GM23338 (cell line): ENCODE results near the gene GABRR2. TPM values are rescaled to one million over a fixed set of nuclear protein-coding genes. Genes with fewer than 3 reads are reported as not detected.

Experiments
- ATAC-seq: fragments of 200-7000 bp; cut with Tn5 transposase; 3 replicates; pipeline ENCODE4 v1.9.1; 2020
- DNase-seq: peaks from one replicate; pipeline ENCODE4 v3.0.0-alpha.2; 2015; ENCODE audit warnings: low spot score
- H2AFZ ChIP-seq: fragments of 200-600 bp; sonication (generic); 2 replicates; pipeline ENCODE4 v1.8.0; 2016; ENCODE audit warnings: antibody characterized with exemption, mild to moderate bottlenecking, moderate library complexity
- H3F3A ChIP-seq: fragments of 200-600 bp; sonication (generic); replicated peaks from 2 replicates; pipeline ENCODE4 v1.8.0; 2017; ENCODE audit warnings: antibody characterized with exemption, mixed run types, low read depth
- H3K27ac ChIP-seq: fragments of 200-600 bp; sonication (generic); 2 replicates; pipeline ENCODE4 v1.6.1; 2016; ENCODE audit warnings: low read depth
- H3K27me3 ChIP-seq: fragments of 200-600 bp; sonication (generic); 2 replicates; pipeline ENCODE4 v1.8.0; 2016; ENCODE audit warnings: mild to moderate bottlenecking, mixed run types, moderate library complexity; ENCODE audit not compliant: insufficient read depth
- H3K36me3 ChIP-seq: fragments of 200-600 bp; sonication (generic); 2 replicates; pipeline ENCODE4 v1.8.0; 2016; ENCODE audit warnings: mild to moderate bottlenecking; ENCODE audit not compliant: insufficient read depth
- H3K4me1 ChIP-seq: fragments of 200-600 bp; sonication (generic); 2 replicates; pipeline ENCODE4 v1.8.0; 2016; ENCODE audit warnings: mild to moderate bottlenecking, moderate library complexity; ENCODE audit not compliant: insufficient read depth
- H3K4me2 ChIP-seq: fragments of 200-600 bp; sonication (generic); 2 replicates; pipeline ENCODE4 v1.7.1; 2017; ENCODE audit warnings: mixed run types
- H3K4me3 ChIP-seq: fragments of 200-600 bp; sonication (generic); 2 replicates; pipeline ENCODE4 v1.6.1; 2016; ENCODE audit warnings: mixed run types
- H3K79me2 ChIP-seq: fragments of 200-600 bp; sonication (generic); replicated peaks from 2 replicates; pipeline ENCODE4 v1.8.0; 2017; ENCODE audit warnings: mild to moderate bottlenecking; ENCODE audit not compliant: insufficient read depth
- H3K9me2 ChIP-seq: fragments of 200-600 bp; sonication (generic); 2 replicates; pipeline ENCODE4 v1.8.0; 2017; ENCODE audit not compliant: insufficient read depth
- H4K20me1 ChIP-seq: fragments of 200-600 bp; sonication (generic); replicated peaks from 2 replicates; pipeline ENCODE4 v1.8.0; 2017; ENCODE audit warnings: mild to moderate bottlenecking; ENCODE audit not compliant: insufficient read depth
- H3K27ac Mint-ChIP-seq: 2 replicates; pipeline ENCODE4 v1.8.0; 2020; ENCODE audit warnings: inconsistent platforms, mild to moderate bottlenecking, moderate library complexity, mixed read lengths
- H3K27me3 Mint-ChIP-seq: 3 replicates; pipeline ENCODE4 v1.8.0; 2022; ENCODE audit warnings: low read depth, mild to moderate bottlenecking, moderate library complexity, mixed read lengths, inconsistent platforms; ENCODE audit not compliant: insufficient read depth, poor library complexity
- H3K36me3 Mint-ChIP-seq: 3 replicates; pipeline ENCODE4 v1.8.0; 2021; ENCODE audit warnings: low read depth, mild to moderate bottlenecking, inconsistent platforms, moderate library complexity, mixed read lengths
- H3K4me1 Mint-ChIP-seq: 3 replicates; pipeline ENCODE4 v1.8.0; 2020; ENCODE audit warnings: mild to moderate bottlenecking, inconsistent platforms, mixed read lengths
- H3K4me3 Mint-ChIP-seq: 3 replicates; pipeline ENCODE4 v1.8.0; 2021; ENCODE audit warnings: moderate library complexity, mild to moderate bottlenecking, inconsistent platforms, mixed read lengths
- H3K9me3 Mint-ChIP-seq: 3 replicates; pipeline ENCODE4 v1.8.0; 2020; ENCODE audit warnings: moderate library complexity, mild to moderate bottlenecking, inconsistent platforms, mixed read lengths
- CREB1 ChIP-seq: fragments of 250-450 bp; sonication (Bioruptor Pico); IDR thresholded peaks from 2 replicates; pipeline ENCODE4 v1.5.0; 2020; ENCODE audit warnings: low read depth, mild to moderate bottlenecking, moderate library complexity
- CTCF ChIP-seq, 2 experiments: fragments of 200-600 bp in 1 of 2; sonication (generic) in 1 of 2; conservative IDR thresholded peaks; 2 replicates each; pipeline versions ENCODE4 v1.5.1 to v1.6.1; 2016 to 2017; ENCODE audit warnings: antibody characterized with exemption in 2 of 2, low read depth in 2 of 2, mild to moderate bottlenecking in 2 of 2, moderate library complexity in 1 of 2
- ETS1 ChIP-seq: IDR thresholded peaks from 2 replicates; pipeline ENCODE4 v1.6.1; 2016; ENCODE audit warnings: antibody characterized with exemption
- EZH2 ChIP-seq: fragments of 200-600 bp; sonication (generic); IDR thresholded peaks from one replicate; pipeline ENCODE4 v1.8.0; 2017; ENCODE audit warnings: antibody characterized with exemption, mild to moderate bottlenecking, low read depth; ENCODE audit not compliant: unreplicated experiment
- EZH2phosphoT487 ChIP-seq: fragments of 200-600 bp; sonication (generic); IDR thresholded peaks from one replicate; pipeline ENCODE4 v1.8.1; 2018; ENCODE audit warnings: antibody characterized with exemption; ENCODE audit not compliant: unreplicated experiment
- JUNB ChIP-seq: IDR thresholded peaks from one replicate; pipeline ENCODE4 v1.6.1; 2016; ENCODE audit warnings: antibody characterized with exemption; ENCODE audit not compliant: unreplicated experiment
- NANOG ChIP-seq: IDR thresholded peaks from 2 replicates; pipeline ENCODE4 v1.6.1; 2016; ENCODE audit warnings: antibody characterized with exemption, borderline replicate concordance
- POLR2AphosphoS5 ChIP-seq: IDR thresholded peaks from 2 replicates; pipeline ENCODE4 v1.6.1; 2016; ENCODE audit warnings: antibody characterized with exemption, low read depth
- REST ChIP-seq: IDR thresholded peaks from one replicate; pipeline ENCODE4 v1.6.1; 2018; ENCODE audit warnings: antibody characterized with exemption; ENCODE audit not compliant: unreplicated experiment
- STAT1 ChIP-seq: IDR thresholded peaks from one replicate; pipeline ENCODE4 v1.6.1; 2016; ENCODE audit warnings: antibody characterized with exemption; ENCODE audit not compliant: unreplicated experiment
- ZNF114 ChIP-seq: fragments of 250-450 bp; sonication (Bioruptor Pico); IDR thresholded peaks from 2 replicates; pipeline ENCODE4 v1.5.0; 2020; ENCODE audit warnings: mild to moderate bottlenecking, moderate library complexity
- ZNF331 ChIP-seq: fragments of 250-450 bp; sonication (Bioruptor Pico); IDR thresholded peaks from 2 replicates; pipeline ENCODE4 v1.5.0; 2020; ENCODE audit warnings: low read depth, mild to moderate bottlenecking, moderate library complexity
- ZNF462 ChIP-seq: fragments of 250-450 bp; sonication (Bioruptor Pico); IDR thresholded peaks from 2 replicates; pipeline ENCODE4 v1.5.0; 2020; ENCODE audit warnings: mild to moderate bottlenecking, moderate library complexity
- polyA plus RNA-seq: library from polyadenylated mRNA; unstranded; fragments of >200 nt; fragmentation: Nextera tagmentation; extraction: Ambion mirVana; gene quantifications from 2 replicates; pipeline ENCODE4 v1.2.1, GENCODE V29; 2016
- total RNA-seq: library from RNA; depleted of rRNA; stranded (reverse); fragments of >200 nt; shearing (Covaris generic); gene quantifications from 2 replicates; pipeline ENCODE4 v1.2.3, GENCODE V29; 2014

Gene GABRR2
- total and polyA plus RNA-seq, 2 experiments from 2014 or later: not detected

- ATAC-seq: no peak
- H3K36me3 Mint-ChIP-seq: no peaks in the 10 kb centered on the region; the same call in 2 of the 3 replicates
- no peak for DNase-seq
Measured at GRCh38 chr6:89250239-89250638, 64.9 kb downstream of the GABRR2 start.

More at GRCh38 chr6:89250239-89250638, 64.9 kb downstream of the GABRR2 start:
- no peak overlapping the region for H3K4me3 Mint-ChIP-seq
- no peak overlapping the region for H2AFZ ChIP-seq
- no peak overlapping the region for H3K4me3 ChIP-seq
- no peaks in the 10 kb centered on the region for H3K9me2 ChIP-seq
- H3K4me2 ChIP-seq: no peak overlapping the region
- no peak overlapping the region for H3K27ac Mint-ChIP-seq
- H4K20me1 ChIP-seq: no peaks in the 10 kb centered on the region
- H3K79me2 ChIP-seq: no peaks in the 10 kb centered on the region
- no peaks in the 10 kb centered on the region for H3F3A ChIP-seq
- no peak overlapping the region for H3K27ac ChIP-seq
- no peaks in the 10 kb centered on the region for H3K4me1 ChIP-seq
- H3K27me3 Mint-ChIP-seq: peaks cover 1% of the 10 kb centered on the region
- H3K4me1 Mint-ChIP-seq: no peaks in the 10 kb centered on the region
- TF ChIP-seq REST (no peak), POLR2AphosphoS5 (no peak), JUNB (no peak), STAT1 (no peak), ZNF114 (CRISPR knock-in tag) (no peak), NANOG (no peak), EZH2phosphoT487 (no peak), ETS1 (no peak), ZNF462 (CRISPR knock-in tag) (no peak), EZH2 (no peak), CTCF (conservative IDR thresholded peaks at IDR 0.05; ENCODE audit: low read depth in 2 of 2) (no peak), ZNF331 (no peak), CREB1 (CRISPR knock-in tag) (no peak)
- H3K9me3 Mint-ChIP-seq: no peaks in the 10 kb centered on the region
- H3K36me3 ChIP-seq: no peaks in the 10 kb centered on the region
- no peaks in the 10 kb centered on the region for H3K27me3 ChIP-seq
